ENCODE results near the gene NAT8.
"Not testable (repeated sequence)": the region's sequence is repeated elsewhere in the genome, so short reads cannot be mapped to it uniquely, and the experiment has no call there.

GRCh38 chr2:73688494-73688893 lies 46.3 kb upstream of the NAT8 start:
- not testable (repeated sequence) for TF ChIP-seq CTCF, POLR2A (IDR thresholded peaks at IDR 0.05)
